ENCODE data around the gene PCNX2. TPM values are rescaled to one million over a fixed set of nuclear protein-coding genes. Genes with fewer than 3 reads are reported as not detected.

Gene PCNX2
- total and polyA plus RNA-seq, 2 donors = 7.7 to 10.0 TPM

GRCh38 chr1:232965912-232966217, 329.7 kb downstream of the PCNX2 start:
- WGBS = 98% methylated on average over 6 of the region's 6 CpGs
- Histone ChIP-seq H3K4me3 (ENCODE audit: low read length in 2 of 2) (no peak overlapping the region), H3K36me3 (ENCODE audit: control insufficient read depth in 2 of 2, insufficient read depth in 2 of 2, low read length in 1 of 2) (peaks cover 13 to 55% of the 10 kb centered on the region in 2 donors), H3K27me3 (ENCODE audit: control insufficient read depth in 2 of 2, insufficient read depth in 1 of 2, low read length in 1 of 2) (no peaks in the 10 kb centered on the region), H3K9me3 (ENCODE audit: control insufficient read depth in 2 of 2, insufficient read depth in 1 of 2, low read length in 1 of 2) (no peaks in the 10 kb centered on the region), H3K4me1 (ENCODE audit: control insufficient read depth in 2 of 2, insufficient read depth in 2 of 2, low read length in 2 of 2) (peaks cover 0 to 22% of the 10 kb centered on the region in 2 donors), H3K27ac (ENCODE audit: low read depth in 1 of 2, low read length in 1 of 2) (no peak overlapping the region)
- no peak for DNase-seq (ENCODE audit: low read depth in 6 of 9, low spot score in 9 of 9)

GRCh38 chr1:232965124-232965911, 330.2 kb downstream of the PCNX2 start:
- DNase-seq (ENCODE audit: low read depth in 6 of 9, low spot score in 9 of 9) = peak in 1 of 9 donors; percentile 57
- H3K4me3 ChIP-seq (ENCODE audit: low read length in 2 of 2) = no peak overlapping the region
- H3K36me3 ChIP-seq (ENCODE audit: control insufficient read depth in 2 of 2, insufficient read depth in 2 of 2, low read length in 1 of 2) = peaks cover 8 to 50% of the 10 kb centered on the region in 2 donors
- WGBS = 72% methylated on average over 10 of the region's 10 CpGs
- H3K27ac ChIP-seq (ENCODE audit: low read depth in 1 of 2, low read length in 1 of 2) = no peak overlapping the region
- H3K9me3 ChIP-seq (ENCODE audit: control insufficient read depth in 2 of 2, insufficient read depth in 1 of 2, low read length in 1 of 2) = no peaks in the 10 kb centered on the region
- peaks cover 0 to 22% of the 10 kb centered on the region in 2 donors for H3K4me1 ChIP-seq (ENCODE audit: control insufficient read depth in 2 of 2, insufficient read depth in 2 of 2, low read length in 2 of 2)
- no peaks in the 10 kb centered on the region for H3K27me3 ChIP-seq (ENCODE audit: control insufficient read depth in 2 of 2, insufficient read depth in 1 of 2, low read length in 1 of 2)

DNA sequence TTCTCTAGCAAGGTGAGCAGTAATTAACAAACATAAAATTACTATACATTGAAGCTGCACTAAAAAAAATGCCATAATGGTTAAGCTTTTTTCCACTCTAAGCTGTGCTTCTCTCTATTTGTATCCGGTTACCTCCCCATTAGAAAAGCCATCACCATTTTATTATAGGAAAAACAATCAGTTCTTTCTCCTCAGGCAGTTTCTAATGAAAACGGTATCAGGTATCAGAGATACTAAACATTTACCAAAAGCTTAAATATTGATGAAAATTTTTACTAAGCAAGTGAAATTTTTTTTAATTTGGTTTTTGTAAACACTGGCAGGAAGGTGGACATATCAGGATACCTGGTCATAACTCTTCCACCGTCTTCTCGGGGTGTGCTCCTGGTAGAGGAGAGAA, 330.9 kb downstream of the PCNX2 start:
- WGBS = over 99% methylated on average over 4 of the region's 4 CpGs
- peaks cover 0 to 22% of the 10 kb centered on the region in 2 donors for H3K4me1 ChIP-seq (ENCODE audit: control insufficient read depth in 2 of 2, insufficient read depth in 2 of 2, low read length in 2 of 2)
- H3K4me3 ChIP-seq (ENCODE audit: low read length in 2 of 2) = no peak overlapping the region
- H3K27me3 ChIP-seq (ENCODE audit: control insufficient read depth in 2 of 2, insufficient read depth in 1 of 2, low read length in 1 of 2) = no peaks in the 10 kb centered on the region
- no peaks in the 10 kb centered on the region for H3K9me3 ChIP-seq (ENCODE audit: control insufficient read depth in 2 of 2, insufficient read depth in 1 of 2, low read length in 1 of 2)
- no peak for DNase-seq (ENCODE audit: low read depth in 6 of 9, low spot score in 9 of 9)
- no peak overlapping the region for H3K27ac ChIP-seq (ENCODE audit: low read depth in 1 of 2, low read length in 1 of 2)
- H3K36me3 ChIP-seq (ENCODE audit: control insufficient read depth in 2 of 2, insufficient read depth in 2 of 2, low read length in 1 of 2) = peaks cover 4 to 43% of the 10 kb centered on the region in 2 donors

DNA sequence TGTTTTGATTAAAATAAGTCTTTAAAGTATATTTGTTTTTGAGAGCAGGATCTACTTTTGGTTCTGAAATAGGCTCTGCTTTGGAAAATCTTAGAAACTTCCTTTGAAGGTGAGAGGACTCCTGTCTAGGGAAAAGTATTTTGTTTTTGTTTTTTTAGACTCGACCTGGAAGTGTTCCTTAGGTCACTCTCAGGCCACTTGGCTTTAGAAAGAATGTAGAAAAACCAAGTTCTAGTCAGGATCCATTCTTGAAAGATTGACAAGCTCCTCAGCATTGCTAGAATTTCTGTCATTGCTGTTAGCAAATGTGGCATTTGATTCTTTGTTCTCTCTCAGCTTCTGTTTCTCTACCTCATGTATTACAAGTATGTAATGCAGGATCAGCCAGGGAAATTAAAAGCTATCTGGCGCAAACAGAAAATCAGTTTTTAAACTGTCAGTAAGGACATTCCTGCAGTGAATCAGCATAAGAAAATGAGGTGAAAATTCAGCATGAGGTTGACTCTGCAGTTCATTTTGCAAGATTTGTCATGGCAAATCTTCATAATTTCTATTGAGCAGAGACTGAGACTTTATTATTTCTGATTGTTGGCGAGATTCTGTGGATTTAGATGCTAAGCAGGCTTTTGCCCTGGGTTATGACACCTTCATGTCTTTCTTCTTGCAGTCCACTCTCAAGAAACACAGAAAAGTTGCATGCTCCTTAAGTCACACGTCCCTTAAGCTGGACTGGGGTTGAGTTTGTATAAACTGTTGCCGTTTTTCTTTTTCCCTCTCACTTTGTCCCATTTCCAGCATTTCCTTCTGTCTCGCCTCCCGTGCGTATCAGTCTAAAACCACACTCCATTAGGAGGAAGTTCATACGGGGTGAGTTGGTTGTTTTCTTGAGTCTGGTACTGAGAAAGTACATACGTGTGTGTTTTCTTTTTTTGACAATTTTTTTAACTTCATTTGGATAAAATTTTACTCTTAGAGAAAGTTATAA, 332.5 kb downstream of the PCNX2 start:
- DNase-seq (ENCODE audit: low read depth in 6 of 9, low spot score in 9 of 9) = peak in 1 of 9 donors; percentile 32
- Histone ChIP-seq H3K9me3 (ENCODE audit: control insufficient read depth in 2 of 2, insufficient read depth in 1 of 2, low read length in 1 of 2) (peaks cover 5% of the 10 kb centered on the region in 2 donors), H3K4me1 (ENCODE audit: control insufficient read depth in 2 of 2, insufficient read depth in 2 of 2, low read length in 2 of 2) (peaks cover 0 to 16% of the 10 kb centered on the region in 2 donors), H3K27ac (ENCODE audit: low read depth in 1 of 2, low read length in 1 of 2) (no peak overlapping the region), H3K4me3 (ENCODE audit: low read length in 2 of 2) (no peak overlapping the region), H3K36me3 (ENCODE audit: control insufficient read depth in 2 of 2, insufficient read depth in 2 of 2, low read length in 1 of 2) (peaks cover 13 to 42% of the 10 kb centered on the region in 2 donors), H3K27me3 (ENCODE audit: control insufficient read depth in 2 of 2, insufficient read depth in 1 of 2, low read length in 1 of 2) (no peaks in the 10 kb centered on the region)
- 38% methylated on average over 10 of the region's 10 CpGs for WGBS

GRCh38 chr1:232958067-232958466, 337.5 kb downstream of the PCNX2 start:
- peaks cover 11 to 31% of the 10 kb centered on the region in 2 donors for H3K36me3 ChIP-seq (ENCODE audit: control insufficient read depth in 2 of 2, insufficient read depth in 2 of 2, low read length in 1 of 2)
- H3K9me3 ChIP-seq (ENCODE audit: control insufficient read depth in 2 of 2, insufficient read depth in 1 of 2, low read length in 1 of 2) = peaks cover 5 to 9% of the 10 kb centered on the region in 2 donors
- no peak for DNase-seq (ENCODE audit: low read depth in 6 of 9, low spot score in 9 of 9)
- no peak overlapping the region for H3K4me3 ChIP-seq (ENCODE audit: low read length in 2 of 2)
- no peaks in the 10 kb centered on the region for H3K27me3 ChIP-seq (ENCODE audit: control insufficient read depth in 2 of 2, insufficient read depth in 1 of 2, low read length in 1 of 2)
- WGBS = 93% methylated on average over 1 of the region's 1 CpG
- H3K27ac ChIP-seq (ENCODE audit: low read depth in 1 of 2, low read length in 1 of 2) = no peak overlapping the region
- H3K4me1 ChIP-seq (ENCODE audit: control insufficient read depth in 2 of 2, insufficient read depth in 2 of 2, low read length in 2 of 2) = peaks cover 0 to 2% of the 10 kb centered on the region in 2 donors

GRCh38 chr1:232956081-232956480, 339.4 kb downstream of the PCNX2 start:
- peaks cover 0 to 12% of the 10 kb centered on the region in 2 donors for H3K4me1 ChIP-seq (ENCODE audit: control insufficient read depth in 2 of 2, insufficient read depth in 2 of 2, low read length in 2 of 2)
- H3K27me3 ChIP-seq (ENCODE audit: control insufficient read depth in 2 of 2, insufficient read depth in 1 of 2, low read length in 1 of 2) = no peaks in the 10 kb centered on the region
- peaks cover 5 to 9% of the 10 kb centered on the region in 2 donors for H3K9me3 ChIP-seq (ENCODE audit: control insufficient read depth in 2 of 2, insufficient read depth in 1 of 2, low read length in 1 of 2)
- H3K4me3 ChIP-seq (ENCODE audit: low read length in 2 of 2) = no peak overlapping the region
- DNase-seq (ENCODE audit: low read depth in 6 of 9, low spot score in 9 of 9) = no peak
- peaks cover 11 to 31% of the 10 kb centered on the region in 2 donors for H3K36me3 ChIP-seq (ENCODE audit: control insufficient read depth in 2 of 2, insufficient read depth in 2 of 2, low read length in 1 of 2)
- WGBS = 98% methylated on average over 6 of the region's 6 CpGs
- no peak overlapping the region for H3K27ac ChIP-seq (ENCODE audit: low read depth in 1 of 2, low read length in 1 of 2)

DNA sequence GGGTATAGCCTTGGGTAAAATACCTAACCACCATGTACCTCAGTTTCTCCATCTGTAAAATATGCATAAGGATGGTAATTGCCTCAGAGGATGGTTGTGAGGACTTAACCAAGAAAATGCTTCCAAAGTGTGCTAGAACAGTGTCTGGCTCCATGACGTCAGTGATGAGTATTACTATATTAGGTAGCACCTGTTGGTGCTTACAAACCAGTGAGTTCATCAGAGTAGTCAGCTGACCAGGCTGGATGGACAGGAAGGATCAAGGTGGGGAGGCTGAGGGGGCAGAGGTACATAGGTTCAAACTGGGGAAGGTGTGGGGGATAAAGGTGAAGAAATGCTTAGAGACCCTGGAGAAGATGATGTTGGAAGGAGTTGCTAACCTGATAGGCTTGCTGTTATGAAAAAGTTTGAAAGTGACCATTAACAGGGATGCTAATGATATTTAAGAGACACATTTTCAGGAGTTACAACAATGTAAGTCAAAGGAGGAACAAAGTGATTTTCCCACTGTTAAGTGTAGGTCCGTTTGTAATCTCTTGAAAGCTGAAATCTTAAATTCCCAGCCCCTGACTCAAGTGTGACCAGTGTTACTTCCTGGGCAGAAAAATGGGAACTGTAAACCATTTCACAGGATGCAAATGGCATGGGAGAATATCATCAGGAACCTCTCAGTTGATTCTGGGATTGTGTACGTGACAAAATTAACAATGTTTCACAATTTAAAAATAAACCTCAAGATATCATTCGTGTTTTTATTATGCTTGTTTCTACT, 340.7 kb downstream of the PCNX2 start:
- no peak overlapping the region for H3K27ac ChIP-seq (ENCODE audit: low read depth in 1 of 2, low read length in 1 of 2)
- no peak for DNase-seq (ENCODE audit: low read depth in 6 of 9, low spot score in 9 of 9)
- peaks cover 11 to 31% of the 10 kb centered on the region in 2 donors for H3K36me3 ChIP-seq (ENCODE audit: control insufficient read depth in 2 of 2, insufficient read depth in 2 of 2, low read length in 1 of 2)
- 98% methylated on average over 4 of the region's 4 CpGs for WGBS
- peaks cover 5 to 9% of the 10 kb centered on the region in 2 donors for H3K9me3 ChIP-seq (ENCODE audit: control insufficient read depth in 2 of 2, insufficient read depth in 1 of 2, low read length in 1 of 2)
- H3K4me1 ChIP-seq (ENCODE audit: control insufficient read depth in 2 of 2, insufficient read depth in 2 of 2, low read length in 2 of 2) = peaks cover 0 to 14% of the 10 kb centered on the region in 2 donors
- no peak overlapping the region for H3K4me3 ChIP-seq (ENCODE audit: low read length in 2 of 2)
- H3K27me3 ChIP-seq (ENCODE audit: control insufficient read depth in 2 of 2, insufficient read depth in 1 of 2, low read length in 1 of 2) = no peaks in the 10 kb centered on the region

DNA sequence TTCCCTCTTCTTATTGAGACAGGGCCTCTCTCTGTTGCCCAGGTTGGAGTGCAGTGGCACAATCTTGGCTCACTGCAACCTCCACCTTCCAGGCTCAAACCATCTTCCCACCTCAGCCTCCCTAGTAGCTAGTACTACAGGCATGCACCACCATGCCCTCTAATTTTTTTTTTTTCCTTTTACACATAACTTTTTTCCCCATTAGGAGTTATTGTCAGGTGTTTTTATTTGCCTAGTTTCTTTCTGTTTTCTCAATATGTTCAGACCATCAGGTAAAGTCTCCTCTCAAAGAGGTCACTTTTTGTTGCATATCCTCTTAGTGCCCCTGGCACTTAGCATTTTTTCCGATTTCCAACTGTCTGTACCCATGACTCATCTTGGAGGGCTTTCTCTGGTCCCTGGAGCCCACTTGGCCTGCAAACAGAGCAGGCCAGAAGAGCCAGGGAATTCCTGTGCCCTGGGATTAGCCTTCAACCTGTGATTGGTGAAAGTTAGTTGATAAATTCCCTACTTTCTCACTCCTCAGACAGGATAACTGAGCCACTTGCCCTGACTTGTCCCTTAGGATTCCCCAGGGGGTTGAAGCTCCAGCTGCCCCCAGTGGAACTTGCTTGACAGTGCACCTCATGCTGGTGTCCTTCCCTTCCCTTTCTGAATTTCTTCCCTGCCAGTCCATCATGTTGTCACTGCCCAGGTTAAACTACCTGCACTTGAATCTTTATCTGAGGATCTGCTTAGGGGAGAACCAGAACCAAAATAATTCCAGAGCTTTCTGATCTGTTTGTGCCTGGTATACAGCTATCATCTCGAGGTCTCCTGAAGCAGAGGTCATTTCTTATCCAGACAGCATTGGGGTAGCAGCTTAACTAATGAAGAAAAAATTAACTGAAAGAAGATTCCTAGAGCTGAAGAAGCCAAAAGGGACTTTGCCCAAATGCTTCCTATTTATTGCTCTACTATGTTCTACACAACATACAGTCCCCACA, 342.7 kb downstream of the PCNX2 start:
- peak in 3 of 9 donors; percentile 27 to 56 (median 37) for DNase-seq (ENCODE audit: low read depth in 6 of 9, low spot score in 9 of 9)
- H3K4me3 ChIP-seq (ENCODE audit: low read length in 2 of 2) = no peak overlapping the region
- peaks cover 0 to 16% of the 10 kb centered on the region in 2 donors for H3K36me3 ChIP-seq (ENCODE audit: control insufficient read depth in 2 of 2, insufficient read depth in 2 of 2, low read length in 1 of 2)
- WGBS = 98% methylated on average over 2 of the region's 2 CpGs
- H3K27me3 ChIP-seq (ENCODE audit: control insufficient read depth in 2 of 2, insufficient read depth in 1 of 2, low read length in 1 of 2) = no peaks in the 10 kb centered on the region
- no peak overlapping the region for H3K27ac ChIP-seq (ENCODE audit: low read depth in 1 of 2, low read length in 1 of 2)
- H3K9me3 ChIP-seq (ENCODE audit: control insufficient read depth in 2 of 2, insufficient read depth in 1 of 2, low read length in 1 of 2) = peaks cover 0 to 1% of the 10 kb centered on the region in 2 donors
- peaks cover 0 to 21% of the 10 kb centered on the region in 2 donors for H3K4me1 ChIP-seq (ENCODE audit: control insufficient read depth in 2 of 2, insufficient read depth in 2 of 2, low read length in 2 of 2)

All from thymus (tissue), 11 donors.